Transverse colon (tissue), 4 donors: Measurements from ENCODE around the gene DYRK3. TPM values are rescaled to one million over a fixed set of nuclear protein-coding genes. Genes with fewer than 3 reads are reported as not detected.

Source experiments
- DNase-seq: peaks from one replicate; pipeline ENCODE4 v3.0.0-alpha.2; 2019
- H3K27ac ChIP-seq, 4 donors: fragments of 200-600 bp; sonication (generic); 2 replicates each; pipeline ENCODE4 v1.5.1; 2016 to 2018; ENCODE audit warnings: inconsistent platforms in 4 of 4
- H3K27me3 ChIP-seq: fragments of 200-600 bp; sonication (generic); 2 replicates; pipeline ENCODE4 v1.5.1; 2017; ENCODE audit warnings: inconsistent platforms
- H3K36me3 ChIP-seq, 4 donors: fragments of 200-600 bp; sonication (generic); 2 replicates each; pipeline ENCODE4 v1.5.1; 2017 to 2019; ENCODE audit warnings: inconsistent platforms in 4 of 4
- H3K4me1 ChIP-seq, 4 donors: fragments of 200-600 bp; sonication (generic); 2 replicates each; pipeline ENCODE4 v1.5.1; 2017 to 2020; ENCODE audit warnings: inconsistent platforms in 4 of 4
- H3K4me3 ChIP-seq, 4 donors: fragments of 200-600 bp; sonication (generic); 1 replicate in 1 of 4; 2 replicates in 3 of 4; pipeline versions ENCODE4 v1.5.1 to v1.6.1; 2017 to 2019; ENCODE audit warnings: inconsistent platforms in 4 of 4
- H3K9me3 ChIP-seq, 2 donors: fragments of 200-600 bp; sonication (generic); 2 replicates each; pipeline ENCODE4 v1.5.1; 2017 to 2019; ENCODE audit warnings: inconsistent platforms in 2 of 2
- EP300 ChIP-seq: sonication (generic); formaldehyde crosslinking; IDR thresholded peaks from one replicate; pipeline ENCODE4 v1.6.1; 2017; ENCODE audit warnings: antibody characterized with exemption, low read depth
- POLR2A ChIP-seq: fragments of 450-650 bp; IDR thresholded peaks from one replicate; pipeline ENCODE4 v1.6.1; 2016; ENCODE audit warnings: antibody characterized with exemption, mild to moderate bottlenecking, moderate library complexity
- POLR2AphosphoS5 ChIP-seq, 3 donors: sonication (generic); formaldehyde crosslinking; IDR thresholded peaks; one replicate each; pipeline ENCODE4 v1.6.1; 2016; ENCODE audit warnings: antibody characterized with exemption in 3 of 3
- WGBS, 2 donors: methylation state at CpG; one replicate each; pipeline ENCODE4 v1.1.5; 2018; ENCODE audit warnings: low coverage in 1 of 2; 5-methylcytosine and 5-hydroxymethylcytosine counted together
- in situ Hi-C, 4 donors: fragments of 200-750 bp; cut with MboI; loops; one replicate each; pipeline versions ENCODE4 v1.15.0 to v1.15.1; 2017; ENCODE audit warnings: low sequenced_read_pairs in 3 of 4, low pct_ligation_motif_present in 1 of 4, low pct_unique_long_range_greater_than_20kb in 1 of 4
- intact Hi-C: fragments of 100-400 bp; cut with DNase I; formaldehyde crosslinking; loops from one replicate; pipeline ENCODE4 v1.15.1; 2023; ENCODE audit warnings: low total_unique reads
- total RNA-seq, 4 donors: library from RNA; depleted of rRNA; stranded (reverse); fragments of >200 nt; gene quantifications; one replicate each; pipeline ENCODE4 v1.1.0, GENCODE V29; 2016
- TF ChIP-seq, protein P1 (sequence below), 5 experiments: fragments of 200-600 bp in 3 of 5; fragments of 450-650 bp in 2 of 5; sonication (generic) in 3 of 5; IDR thresholded peaks; 1 replicate in 2 of 5; 2 replicates in 3 of 5; pipeline ENCODE4 v1.5.1; 2016 to 2017; ENCODE audit warnings: antibody characterized with exemption in 5 of 5, inconsistent platforms in 3 of 5, mild to moderate bottlenecking in 2 of 5, moderate library complexity in 1 of 5

The DYRK3 gene
- total RNA-seq, 4 donors from 2014 or later = 1.6 to 3.2 TPM; not detected in 2

DNA sequence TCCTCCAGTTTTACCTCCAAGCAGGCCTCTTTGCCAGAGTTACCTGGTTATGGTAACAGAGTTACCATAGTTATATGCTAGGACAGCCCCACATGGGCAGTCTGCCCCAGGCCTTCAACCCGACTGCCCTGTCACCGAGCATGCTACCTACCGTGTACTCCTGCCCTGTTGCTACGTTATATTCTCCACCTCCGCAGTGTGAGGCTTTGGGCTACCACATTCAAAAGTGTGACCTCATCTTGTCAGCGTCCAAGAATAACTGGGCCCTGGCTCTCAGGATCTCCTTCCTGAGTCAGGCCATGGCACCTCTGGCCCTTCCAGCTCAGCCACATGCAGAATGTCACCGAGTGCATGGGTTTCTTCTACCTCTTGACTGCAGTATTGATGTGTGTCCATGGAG, 58.3 kb downstream of the DYRK3 start:
- H3K9me3 ChIP-seq = no peaks in the 10 kb centered on the region
- peaks cover 56 to 94% (median 74%) of the 10 kb centered on the region in 4 donors for H3K4me1 ChIP-seq
- DNase-seq = no peak
- TF ChIP-seq EP300 (no peak), POLR2A (no peak), POLR2AphosphoS5 (IDR thresholded peaks at IDR 0.05) (no peak)
- TF ChIP-seq, protein P1, sequence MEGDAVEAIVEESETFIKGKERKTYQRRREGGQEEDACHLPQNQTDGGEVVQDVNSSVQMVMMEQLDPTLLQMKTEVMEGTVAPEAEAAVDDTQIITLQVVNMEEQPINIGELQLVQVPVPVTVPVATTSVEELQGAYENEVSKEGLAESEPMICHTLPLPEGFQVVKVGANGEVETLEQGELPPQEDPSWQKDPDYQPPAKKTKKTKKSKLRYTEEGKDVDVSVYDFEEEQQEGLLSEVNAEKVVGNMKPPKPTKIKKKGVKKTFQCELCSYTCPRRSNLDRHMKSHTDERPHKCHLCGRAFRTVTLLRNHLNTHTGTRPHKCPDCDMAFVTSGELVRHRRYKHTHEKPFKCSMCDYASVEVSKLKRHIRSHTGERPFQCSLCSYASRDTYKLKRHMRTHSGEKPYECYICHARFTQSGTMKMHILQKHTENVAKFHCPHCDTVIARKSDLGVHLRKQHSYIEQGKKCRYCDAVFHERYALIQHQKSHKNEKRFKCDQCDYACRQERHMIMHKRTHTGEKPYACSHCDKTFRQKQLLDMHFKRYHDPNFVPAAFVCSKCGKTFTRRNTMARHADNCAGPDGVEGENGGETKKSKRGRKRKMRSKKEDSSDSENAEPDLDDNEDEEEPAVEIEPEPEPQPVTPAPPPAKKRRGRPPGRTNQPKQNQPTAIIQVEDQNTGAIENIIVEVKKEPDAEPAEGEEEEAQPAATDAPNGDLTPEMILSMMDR (IDR thresholded peaks at IDR 0.05) = no peak
- 60 to 87% methylated on average over 1 to 7 of the region's 7 CpGs for WGBS, 2 donors
- no peaks in the 10 kb centered on the region for H3K27me3 ChIP-seq
- H3K27ac ChIP-seq = peak overlapping the region; percentile 71 to 84 (median 74)
- intact Hi-C loops = no loop called here
- no peak overlapping the region for H3K4me3 ChIP-seq
- in situ Hi-C loops = no loop called here
- H3K36me3 ChIP-seq = no peaks in the 10 kb centered on the region

DNA sequence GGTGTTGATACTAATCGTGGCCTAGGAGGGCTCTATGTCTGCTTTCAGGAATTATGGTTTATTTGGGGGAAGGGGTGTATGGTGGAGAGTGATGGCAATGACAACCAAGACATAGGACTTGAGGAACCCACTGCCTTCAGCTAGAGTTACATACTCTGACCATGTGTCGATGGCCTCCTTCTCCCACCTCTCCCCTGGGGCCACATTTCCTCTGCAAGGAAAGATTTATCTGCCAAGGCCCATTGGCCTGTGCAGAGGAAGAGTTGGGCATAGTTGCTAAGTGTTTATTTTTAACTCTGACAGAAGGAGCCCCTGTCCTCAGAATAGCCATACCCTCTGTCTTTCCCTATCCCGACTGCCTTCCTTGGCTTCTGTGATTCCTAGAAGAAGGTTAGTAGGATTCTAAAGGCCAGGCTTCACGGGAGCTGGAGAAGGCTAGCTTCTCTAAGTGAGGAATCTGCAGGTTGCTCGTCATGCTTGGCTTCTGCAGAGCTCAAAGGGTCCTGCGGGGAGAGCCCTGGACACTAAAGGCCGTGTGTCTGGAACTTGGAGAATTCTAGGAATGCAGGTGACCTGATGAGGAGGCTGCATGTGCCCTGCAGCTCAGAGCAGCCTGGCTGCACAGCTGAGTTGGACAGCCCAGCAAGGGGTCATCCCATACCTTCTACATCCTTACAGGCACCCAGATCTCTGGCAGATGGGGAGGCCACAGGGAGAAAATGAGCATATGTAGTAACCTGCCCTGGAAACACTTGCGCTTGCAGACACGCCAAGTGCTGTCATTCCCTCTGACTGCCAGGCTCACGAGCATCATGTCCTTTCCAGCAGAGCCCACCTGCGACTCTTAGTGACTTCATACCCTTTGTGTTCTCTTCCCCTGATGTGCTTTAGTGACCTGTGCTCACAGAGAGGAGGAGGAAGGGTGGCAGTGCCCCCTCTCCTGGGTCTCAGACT, 59.1 kb downstream of the DYRK3 start:
- TF ChIP-seq, protein P1 (IDR thresholded peaks at IDR 0.05) = no peak
- TF ChIP-seq POLR2AphosphoS5 (IDR thresholded peaks at IDR 0.05) (no peak), EP300 (no peak), POLR2A (no peak)
- no peak for DNase-seq
- intact Hi-C loops (no loop called here), in situ Hi-C loops (no loop called here)
- no peaks in the 10 kb centered on the region for H3K9me3 ChIP-seq
- H3K4me1 ChIP-seq = peaks cover 55 to 92% (median 71%) of the 10 kb centered on the region in 4 donors
- no peaks in the 10 kb centered on the region for H3K36me3 ChIP-seq
- WGBS, 2 donors = 78 to 98% methylated on average over 5 to 9 of the region's 11 CpGs
- H3K27me3 ChIP-seq = no peaks in the 10 kb centered on the region
- no peak overlapping the region for H3K4me3 ChIP-seq
- H3K27ac ChIP-seq = peak overlapping the region; percentile 71 to 84 (median 74)

DNA sequence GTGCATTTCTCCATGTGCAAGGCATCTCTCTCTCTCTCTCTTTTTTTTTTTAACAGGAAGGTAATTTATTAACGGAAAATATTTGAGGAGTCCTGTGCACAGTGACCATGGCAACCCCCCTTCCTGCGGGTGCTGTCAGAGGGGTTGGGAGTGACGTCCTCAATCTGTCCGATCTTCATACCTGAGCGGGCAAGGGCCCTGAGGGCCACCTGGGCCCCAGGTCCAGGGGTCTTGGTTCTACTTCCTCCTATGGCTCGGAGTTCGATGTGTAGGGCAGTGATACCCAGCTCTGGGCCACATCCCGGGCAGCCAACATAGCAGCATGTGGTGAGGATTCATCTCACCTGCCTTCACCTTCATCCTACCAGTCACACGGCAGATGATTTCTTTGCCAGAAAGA, 60.4 kb downstream of the DYRK3 start:
- Histone ChIP-seq H3K9me3 (no peaks in the 10 kb centered on the region), H3K4me1 (peaks cover 54 to 90% (median 71%) of the 10 kb centered on the region in 4 donors), H3K36me3 (no peaks in the 10 kb centered on the region), H3K4me3 (no peak overlapping the region), H3K27me3 (no peaks in the 10 kb centered on the region), H3K27ac (no peak overlapping the region)
- intact Hi-C loops = no loop called here
- WGBS, 2 donors = 90% methylated on average over 9 of the region's 9 CpGs; no CpG with 5 or more reads in 1 of the 2 donors
- no peak for DNase-seq
- in situ Hi-C loops = no loop called here
- TF ChIP-seq POLR2AphosphoS5 (IDR thresholded peaks at IDR 0.05) (no peak), EP300 (no peak), POLR2A (no peak)
- TF ChIP-seq, protein P1 (IDR thresholded peaks at IDR 0.05) = no peak

DNA sequence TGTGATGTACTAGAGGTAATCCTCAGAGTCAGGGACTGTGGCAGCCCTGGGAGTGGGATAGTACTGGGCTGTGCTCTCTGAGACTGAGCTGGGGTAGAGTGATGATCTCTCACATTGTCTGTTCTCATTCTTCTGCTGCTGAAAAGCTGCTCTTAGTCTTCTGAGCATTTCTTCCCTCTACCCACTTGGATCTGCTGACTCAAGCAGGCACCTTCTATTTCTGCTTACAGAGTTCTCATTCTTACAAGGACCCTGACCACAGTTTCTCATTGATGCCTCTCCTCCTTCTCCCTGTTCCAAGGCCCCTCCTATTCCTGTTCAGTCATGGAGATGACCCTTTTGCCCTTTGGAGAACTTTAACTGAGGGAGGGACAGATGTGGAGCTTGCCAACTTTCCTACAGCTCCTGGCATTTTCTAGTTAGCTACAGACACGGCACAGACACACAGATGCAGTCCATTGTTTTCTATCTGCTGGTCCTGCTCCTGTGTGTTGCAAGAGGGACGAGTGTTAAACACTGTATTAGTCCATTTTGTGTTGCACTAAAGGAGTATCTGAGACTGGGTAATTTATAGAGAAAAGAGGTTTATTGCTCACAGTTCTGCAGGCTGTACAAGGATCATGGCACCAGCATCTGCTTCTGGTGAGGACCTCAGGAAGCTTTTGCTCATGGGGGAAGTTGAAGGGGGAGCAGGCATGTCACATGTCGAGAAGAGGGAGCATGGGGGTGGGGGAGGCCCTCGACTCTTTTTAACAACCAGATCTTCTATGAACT, 61.7 kb downstream of the DYRK3 start:
- Histone ChIP-seq H3K4me3 (no peak overlapping the region), H3K4me1 (peaks cover 45 to 84% (median 65%) of the 10 kb centered on the region in 4 donors), H3K9me3 (no peaks in the 10 kb centered on the region), H3K36me3 (no peaks in the 10 kb centered on the region), H3K27me3 (no peaks in the 10 kb centered on the region), H3K27ac (no peak overlapping the region)
- DNase-seq = no peak
- intact Hi-C loops (no loop called here), in situ Hi-C loops (no loop called here)
- whole genome bisulfite sequencing, 2 donors = 59 to 70% methylated on average over 2 to 4 of the region's 4 CpGs
- TF ChIP-seq POLR2AphosphoS5 (IDR thresholded peaks at IDR 0.05) (no peak), POLR2A (no peak), EP300 (no peak)
- TF ChIP-seq, protein P1 (IDR thresholded peaks at IDR 0.05) = no peak
